ENCODE measurements around the gene KIAA1671.

KIAA1671 gene

GRCh38 chr22:25038771-25039170 is 86.3 kb downstream of the KIAA1671 start:
- H3K36me3 ChIP-seq (ENCODE audit: control insufficient read depth, insufficient read depth, low read length): peaks cover 9% of the 10 kb centered on the region

GRCh38 chr22:25039255-25039654 is 86.7 kb downstream of the KIAA1671 start:
- Histone ChIP-seq H3K4me1 (ENCODE audit: control insufficient read depth, insufficient read depth, low read length) (no peaks in the 10 kb centered on the region), H3K9ac (ENCODE audit: low read depth, low read length) (no peak overlapping the region), H3K27me3 (ENCODE audit: control insufficient read depth, insufficient read depth, low read length) (no peaks in the 10 kb centered on the region), H3K36me3 (ENCODE audit: control insufficient read depth, insufficient read depth, low read length) (peaks cover 9% of the 10 kb centered on the region), H3K4me3 (ENCODE audit: low read depth, low read length) (no peak overlapping the region), H3K9me3 (ENCODE audit: control insufficient read depth, insufficient read depth, low read length) (no peaks in the 10 kb centered on the region)

More at GRCh38 chr22:25038771-25039170, 86.3 kb downstream of the KIAA1671 start:
- H3K4me3 ChIP-seq (ENCODE audit: low read depth, low read length): no peak overlapping the region
- no peak overlapping the region for H3K9ac ChIP-seq (ENCODE audit: low read depth, low read length)
- no peaks in the 10 kb centered on the region for H3K27me3 ChIP-seq (ENCODE audit: control insufficient read depth, insufficient read depth, low read length)
- no peaks in the 10 kb centered on the region for H3K4me1 ChIP-seq (ENCODE audit: control insufficient read depth, insufficient read depth, low read length)
- H3K9me3 ChIP-seq (ENCODE audit: control insufficient read depth, insufficient read depth, low read length): no peaks in the 10 kb centered on the region

GRCh38 chr22:25039754-25040153 is 87.2 kb downstream of the KIAA1671 start:
- Histone ChIP-seq H3K9ac (ENCODE audit: low read depth, low read length) (no peak overlapping the region), H3K9me3 (ENCODE audit: control insufficient read depth, insufficient read depth, low read length) (no peaks in the 10 kb centered on the region), H3K36me3 (ENCODE audit: control insufficient read depth, insufficient read depth, low read length) (peaks cover 9% of the 10 kb centered on the region), H3K4me1 (ENCODE audit: control insufficient read depth, insufficient read depth, low read length) (no peaks in the 10 kb centered on the region), H3K27me3 (ENCODE audit: control insufficient read depth, insufficient read depth, low read length) (no peaks in the 10 kb centered on the region), H3K4me3 (ENCODE audit: low read depth, low read length) (no peak overlapping the region)

GRCh38 chr22:25045159-25045558 is 92.6 kb downstream of the KIAA1671 start:
- Histone ChIP-seq H3K4me3 (ENCODE audit: low read depth, low read length) (no peak overlapping the region), H3K9me3 (ENCODE audit: control insufficient read depth, insufficient read depth, low read length) (no peaks in the 10 kb centered on the region)

GRCh38 chr22:25048071-25048470 is 95.6 kb downstream of the KIAA1671 start:
- no peaks in the 10 kb centered on the region for H3K27me3 ChIP-seq (ENCODE audit: control insufficient read depth, insufficient read depth, low read length)
- H3K4me3 ChIP-seq (ENCODE audit: low read depth, low read length): no peak overlapping the region
- H3K4me1 ChIP-seq (ENCODE audit: control insufficient read depth, insufficient read depth, low read length): no peaks in the 10 kb centered on the region
- H3K9ac ChIP-seq (ENCODE audit: low read depth, low read length): no peak overlapping the region
- H3K9me3 ChIP-seq (ENCODE audit: control insufficient read depth, insufficient read depth, low read length): peaks cover 2% of the 10 kb centered on the region
- H3K36me3 ChIP-seq (ENCODE audit: control insufficient read depth, insufficient read depth, low read length): peaks cover 13% of the 10 kb centered on the region

More at GRCh38 chr22:25045159-25045558, 92.6 kb downstream of the KIAA1671 start:
- no peaks in the 10 kb centered on the region for H3K27me3 ChIP-seq (ENCODE audit: control insufficient read depth, insufficient read depth, low read length)
- peaks cover 6% of the 10 kb centered on the region for H3K36me3 ChIP-seq (ENCODE audit: control insufficient read depth, insufficient read depth, low read length)
- no peaks in the 10 kb centered on the region for H3K4me1 ChIP-seq (ENCODE audit: control insufficient read depth, insufficient read depth, low read length)
- no peak overlapping the region for H3K9ac ChIP-seq (ENCODE audit: low read depth, low read length)

GRCh38 chr22:25048659-25049647 is 96.4 kb downstream of the KIAA1671 start:
- peaks cover 13% of the 10 kb centered on the region for H3K36me3 ChIP-seq (ENCODE audit: control insufficient read depth, insufficient read depth, low read length)
- peaks cover 2% of the 10 kb centered on the region for H3K9me3 ChIP-seq (ENCODE audit: control insufficient read depth, insufficient read depth, low read length)
- H3K4me1 ChIP-seq (ENCODE audit: control insufficient read depth, insufficient read depth, low read length): no peaks in the 10 kb centered on the region
- no peak overlapping the region for H3K4me3 ChIP-seq (ENCODE audit: low read depth, low read length)
- H3K27me3 ChIP-seq (ENCODE audit: control insufficient read depth, insufficient read depth, low read length): no peaks in the 10 kb centered on the region
- H3K9ac ChIP-seq (ENCODE audit: low read depth, low read length): no peak overlapping the region

- Histone ChIP-seq H3K9me3 (ENCODE audit: control insufficient read depth, insufficient read depth, low read length) (peaks cover 2% of the 10 kb centered on the region), H3K36me3 (ENCODE audit: control insufficient read depth, insufficient read depth, low read length) (peaks cover 13% of the 10 kb centered on the region), H3K4me1 (ENCODE audit: control insufficient read depth, insufficient read depth, low read length) (no peaks in the 10 kb centered on the region), H3K4me3 (ENCODE audit: low read depth, low read length) (no peak overlapping the region), H3K9ac (ENCODE audit: low read depth, low read length) (no peak overlapping the region), H3K27me3 (ENCODE audit: control insufficient read depth, insufficient read depth, low read length) (no peaks in the 10 kb centered on the region)
Measured at GRCh38 chr22:25049770-25050169, 97.3 kb downstream of the KIAA1671 start.

GRCh38 chr22:25050566-25050965 is 98.0 kb downstream of the KIAA1671 start:
- Histone ChIP-seq H3K9me3 (ENCODE audit: control insufficient read depth, insufficient read depth, low read length) (peaks cover 2% of the 10 kb centered on the region), H3K27me3 (ENCODE audit: control insufficient read depth, insufficient read depth, low read length) (no peaks in the 10 kb centered on the region), H3K4me3 (ENCODE audit: low read depth, low read length) (no peak overlapping the region), H3K36me3 (ENCODE audit: control insufficient read depth, insufficient read depth, low read length) (peaks cover 13% of the 10 kb centered on the region), H3K9ac (ENCODE audit: low read depth, low read length) (no peak overlapping the region), H3K4me1 (ENCODE audit: control insufficient read depth, insufficient read depth, low read length) (no peaks in the 10 kb centered on the region)

GRCh38 chr22:25051073-25051472 is 98.6 kb downstream of the KIAA1671 start:
- Histone ChIP-seq H3K9ac (ENCODE audit: low read depth, low read length) (no peak overlapping the region), H3K36me3 (ENCODE audit: control insufficient read depth, insufficient read depth, low read length) (peaks cover 13% of the 10 kb centered on the region), H3K27me3 (ENCODE audit: control insufficient read depth, insufficient read depth, low read length) (no peaks in the 10 kb centered on the region), H3K9me3 (ENCODE audit: control insufficient read depth, insufficient read depth, low read length) (peaks cover 2% of the 10 kb centered on the region), H3K4me3 (ENCODE audit: low read depth, low read length) (no peak overlapping the region), H3K4me1 (ENCODE audit: control insufficient read depth, insufficient read depth, low read length) (no peaks in the 10 kb centered on the region)

GRCh38 chr22:25051983-25052710 is 99.6 kb downstream of the KIAA1671 start:
- Histone ChIP-seq H3K4me3 (ENCODE audit: low read depth, low read length) (no peak overlapping the region), H3K36me3 (ENCODE audit: control insufficient read depth, insufficient read depth, low read length) (peaks cover 13% of the 10 kb centered on the region), H3K27me3 (ENCODE audit: control insufficient read depth, insufficient read depth, low read length) (no peaks in the 10 kb centered on the region), H3K9ac (ENCODE audit: low read depth, low read length) (no peak overlapping the region), H3K4me1 (ENCODE audit: control insufficient read depth, insufficient read depth, low read length) (no peaks in the 10 kb centered on the region), H3K9me3 (ENCODE audit: control insufficient read depth, insufficient read depth, low read length) (peaks cover 2% of the 10 kb centered on the region)

GRCh38 chr22:25053153-25053805 is 100.8 kb downstream of the KIAA1671 start:
- H3K9ac ChIP-seq (ENCODE audit: low read depth, low read length): no peak overlapping the region
- peaks cover 13% of the 10 kb centered on the region for H3K36me3 ChIP-seq (ENCODE audit: control insufficient read depth, insufficient read depth, low read length)

More at GRCh38 chr22:25053153-25053805, 100.8 kb downstream of the KIAA1671 start:
- no peaks in the 10 kb centered on the region for H3K4me1 ChIP-seq (ENCODE audit: control insufficient read depth, insufficient read depth, low read length)
- no peaks in the 10 kb centered on the region for H3K27me3 ChIP-seq (ENCODE audit: control insufficient read depth, insufficient read depth, low read length)
- H3K9me3 ChIP-seq (ENCODE audit: control insufficient read depth, insufficient read depth, low read length): peaks cover 2% of the 10 kb centered on the region
- no peak overlapping the region for H3K4me3 ChIP-seq (ENCODE audit: low read depth, low read length)
